Breast epithelium (tissue), 4 donors: ENCODE measurements around the gene ADAMTS17. TPM values are rescaled to one million over a fixed set of nuclear protein-coding genes. Genes with fewer than 3 reads are reported as not detected.
"Not testable (repeated sequence)": the region's sequence is repeated elsewhere in the genome, so short reads cannot be mapped to it uniquely, and the experiment has no call there.

ENCODE experiments used
- DNase-seq, 2 donors: peaks; one replicate each; pipeline ENCODE4 v3.0.0-alpha.2; 2019; ENCODE audit warnings: low spot score in 2 of 2
- H3K27ac ChIP-seq, 2 donors: fragments of 200-600 bp; sonication (generic) in 1 of 2; one replicate each; pipeline ENCODE4 v1.5.1; 2016 to 2019; ENCODE audit warnings: mild to moderate bottlenecking in 1 of 2
- H3K27me3 ChIP-seq, 2 donors: fragments of 200-600 bp; sonication (generic) in 1 of 2; one replicate each; pipeline versions ENCODE4 v1.5.1 to v1.6.0; 2017 to 2019; ENCODE audit warnings: control low read depth in 1 of 2, mild to moderate bottlenecking in 1 of 2
- H3K36me3 ChIP-seq: fragments of 200-600 bp; one replicate; pipeline ENCODE4 v1.5.1; 2019
- H3K4me1 ChIP-seq, 2 donors: fragments of 200-600 bp; sonication (generic); one replicate each; pipeline ENCODE4 v1.5.1; 2016 to 2019; ENCODE audit warnings: control low read depth in 1 of 2
- H3K4me3 ChIP-seq, 3 donors: fragments of 200-600 bp; sonication (generic); 1 replicate in 2 of 3; 2 replicates in 1 of 3; pipeline ENCODE4 v1.5.1; 2016 to 2019; ENCODE audit warnings: mild to moderate bottlenecking in 3 of 3, moderate library complexity in 2 of 3
- H3K9me3 ChIP-seq, 2 donors: fragments of 200-600 bp; sonication (generic) in 1 of 2; one replicate each; pipeline ENCODE4 v1.5.1; 2016 to 2019; ENCODE audit warnings: control low read depth in 1 of 2
- POLR2A ChIP-seq: fragments of 450-650 bp; IDR thresholded peaks from one replicate; pipeline ENCODE4 v1.6.1; 2016; ENCODE audit warnings: antibody characterized with exemption, mild to moderate bottlenecking, moderate library complexity
- POLR2AphosphoS5 ChIP-seq, 3 donors: sonication (generic); formaldehyde crosslinking; IDR thresholded peaks; one replicate each; pipeline ENCODE4 v1.6.1; 2017; ENCODE audit warnings: antibody characterized with exemption in 3 of 3
- intact Hi-C: fragments of 100-400 bp; cut with DNase I; formaldehyde crosslinking; loops from one replicate; pipeline ENCODE4 v1.15.1; 2023; ENCODE audit warnings: low total_unique reads
- total RNA-seq, 3 donors: library from RNA; depleted of rRNA; stranded (reverse); fragments of >200 nt; gene quantifications; one replicate each; pipeline ENCODE4 v1.1.0, GENCODE V29; 2016
- TF ChIP-seq, protein P1 (sequence below), 3 donors: fragments of 450-650 bp; IDR thresholded peaks; one replicate each; pipeline ENCODE4 v1.5.1; 2016 to 2017; ENCODE audit warnings: antibody characterized with exemption in 3 of 3, mild to moderate bottlenecking in 3 of 3, moderate library complexity in 3 of 3

ADAMTS17 gene
- total RNA-seq, 3 donors from 2014 or later: 5.1 to 8.0 (median 5.9) TPM

DNA sequence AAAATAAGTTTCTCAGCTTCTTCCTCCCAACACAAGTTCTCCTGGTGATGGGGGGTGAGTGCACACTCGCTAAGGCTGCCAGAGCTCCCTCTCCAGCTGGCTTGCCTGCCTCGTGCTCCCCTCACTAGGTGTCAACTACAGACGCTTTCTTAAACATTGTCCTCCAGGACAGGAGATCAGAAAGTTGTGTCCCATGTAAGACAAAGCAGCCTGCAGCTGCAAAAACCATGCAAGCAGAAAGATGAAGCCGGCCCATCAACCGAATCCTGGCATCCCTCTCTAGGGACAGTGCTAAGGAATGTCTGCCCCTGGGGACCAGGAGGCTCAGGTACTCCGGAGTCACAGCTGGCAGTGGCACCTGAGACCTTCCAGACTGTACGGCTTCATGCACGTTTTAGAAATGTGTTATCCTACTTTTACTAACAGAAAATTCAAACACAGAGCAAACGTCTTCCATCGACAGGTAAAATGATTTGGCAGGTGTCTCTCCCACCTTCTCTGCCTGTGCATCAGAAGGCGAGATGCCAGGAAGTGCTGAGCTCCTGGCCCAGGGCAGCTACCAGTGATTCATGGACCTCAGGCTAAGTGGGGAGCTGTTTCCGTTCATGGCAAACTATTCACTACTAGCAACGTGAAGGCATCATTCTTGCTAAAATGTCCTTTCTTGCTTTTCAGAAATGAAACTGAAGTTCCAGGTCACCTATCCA, 246.1 kb downstream of the ADAMTS17 start:
- H3K4me1 ChIP-seq: no peaks in the 10 kb centered on the region

DNA sequence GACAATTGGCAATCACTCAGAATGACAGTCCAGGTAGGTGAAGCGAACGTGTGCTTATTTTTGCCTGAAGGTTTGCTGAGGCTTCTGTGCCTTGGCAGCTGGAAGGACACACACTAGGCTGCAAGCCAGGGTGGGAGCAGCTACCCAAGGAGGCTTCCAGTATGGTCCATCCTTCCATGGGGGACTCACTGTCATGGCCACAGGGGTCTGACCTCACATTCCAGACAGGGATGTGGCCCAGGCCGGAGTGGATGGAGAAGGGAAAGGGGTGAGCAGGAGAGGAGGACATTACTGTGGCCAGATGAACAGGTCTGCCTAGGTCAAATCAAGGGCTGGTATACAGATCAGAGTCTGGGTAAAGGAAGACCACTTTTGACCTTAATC, 247.7 kb downstream of the ADAMTS17 start:
- no peaks in the 10 kb centered on the region for H3K9me3 ChIP-seq
- TF ChIP-seq, protein P1, sequence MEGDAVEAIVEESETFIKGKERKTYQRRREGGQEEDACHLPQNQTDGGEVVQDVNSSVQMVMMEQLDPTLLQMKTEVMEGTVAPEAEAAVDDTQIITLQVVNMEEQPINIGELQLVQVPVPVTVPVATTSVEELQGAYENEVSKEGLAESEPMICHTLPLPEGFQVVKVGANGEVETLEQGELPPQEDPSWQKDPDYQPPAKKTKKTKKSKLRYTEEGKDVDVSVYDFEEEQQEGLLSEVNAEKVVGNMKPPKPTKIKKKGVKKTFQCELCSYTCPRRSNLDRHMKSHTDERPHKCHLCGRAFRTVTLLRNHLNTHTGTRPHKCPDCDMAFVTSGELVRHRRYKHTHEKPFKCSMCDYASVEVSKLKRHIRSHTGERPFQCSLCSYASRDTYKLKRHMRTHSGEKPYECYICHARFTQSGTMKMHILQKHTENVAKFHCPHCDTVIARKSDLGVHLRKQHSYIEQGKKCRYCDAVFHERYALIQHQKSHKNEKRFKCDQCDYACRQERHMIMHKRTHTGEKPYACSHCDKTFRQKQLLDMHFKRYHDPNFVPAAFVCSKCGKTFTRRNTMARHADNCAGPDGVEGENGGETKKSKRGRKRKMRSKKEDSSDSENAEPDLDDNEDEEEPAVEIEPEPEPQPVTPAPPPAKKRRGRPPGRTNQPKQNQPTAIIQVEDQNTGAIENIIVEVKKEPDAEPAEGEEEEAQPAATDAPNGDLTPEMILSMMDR (IDR thresholded peaks at IDR 0.05): no peak
- TF ChIP-seq POLR2AphosphoS5 (IDR thresholded peaks at IDR 0.05): no peak
- TF ChIP-seq POLR2A: no peak
- peak in 1 of 2 donors; percentile 13 for DNase-seq
- H3K36me3 ChIP-seq: no peaks in the 10 kb centered on the region
- intact Hi-C loops: no loop called here
- H3K27ac ChIP-seq: no peak overlapping the region
- no peak overlapping the region for H3K4me3 ChIP-seq
- no peaks in the 10 kb centered on the region for H3K4me1 ChIP-seq
- no peaks in the 10 kb centered on the region for H3K27me3 ChIP-seq

More for the DNA sequence above, 246.1 kb downstream of the ADAMTS17 start:
- Histone ChIP-seq H3K9me3 (no peaks in the 10 kb centered on the region), H3K27ac (no peak overlapping the region), H3K36me3 (no peaks in the 10 kb centered on the region), H3K4me3 (no peak overlapping the region), H3K27me3 (no peaks in the 10 kb centered on the region)
- intact Hi-C loops: no loop called here
- DNase-seq: peak in 1 of 2 donors; percentile 16
- TF ChIP-seq POLR2A (no peak), POLR2AphosphoS5 (IDR thresholded peaks at IDR 0.05) (no peak)
- TF ChIP-seq, protein P1 (IDR thresholded peaks at IDR 0.05): no peak

DNA sequence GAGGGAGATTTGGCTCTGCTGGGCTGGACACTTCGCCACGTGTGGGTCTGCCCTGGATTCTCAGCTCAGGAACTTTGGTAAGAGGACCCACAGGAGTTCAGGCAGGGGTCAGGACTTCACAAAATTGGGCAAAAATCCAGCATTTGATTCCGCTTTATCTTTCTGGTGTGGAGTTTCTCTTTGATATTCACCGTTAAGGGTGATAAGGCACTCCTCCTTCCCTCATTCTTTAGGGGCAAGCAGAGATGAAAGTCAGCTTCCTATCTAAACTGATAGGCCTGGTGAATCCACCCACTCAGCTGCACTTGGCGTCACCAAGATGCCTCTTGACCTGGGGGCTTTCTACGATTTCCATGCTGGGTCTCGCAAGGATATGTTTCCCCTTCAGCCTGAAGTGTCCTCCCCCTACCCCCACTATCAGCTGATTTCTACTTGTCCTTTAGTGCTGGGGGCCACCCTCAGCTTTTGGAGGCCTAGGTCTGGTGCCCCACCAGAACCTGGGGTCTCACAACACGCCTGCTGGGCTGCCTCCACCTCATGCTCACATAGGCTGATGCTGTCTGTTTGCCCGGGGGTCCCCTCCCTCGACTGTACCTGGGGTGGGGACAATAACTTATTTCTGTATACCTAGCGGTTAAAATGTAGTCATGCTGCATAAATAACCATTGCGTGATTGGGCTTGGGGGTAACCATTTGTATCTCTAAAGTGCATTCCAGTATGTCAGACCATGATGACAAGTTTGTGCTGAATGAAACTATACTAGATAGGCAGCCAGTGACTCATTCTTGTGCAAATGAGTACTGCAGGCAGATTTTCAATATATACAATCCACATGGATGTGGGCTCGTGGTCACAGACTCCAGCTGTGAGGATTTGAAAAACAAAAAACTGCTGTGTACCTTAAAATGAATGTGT, 248.3 kb downstream of the ADAMTS17 start:
- Histone ChIP-seq H3K4me3 (no peak overlapping the region), H3K4me1 (no peaks in the 10 kb centered on the region), H3K9me3 (no peaks in the 10 kb centered on the region), H3K36me3 (no peaks in the 10 kb centered on the region), H3K27ac (no peak overlapping the region), H3K27me3 (no peaks in the 10 kb centered on the region)
- TF ChIP-seq POLR2AphosphoS5 (IDR thresholded peaks at IDR 0.05) (no peak), POLR2A (no peak)
- TF ChIP-seq, protein P1 (IDR thresholded peaks at IDR 0.05): no peak
- DNase-seq: peak in 1 of 2 donors; percentile 9
- intact Hi-C loops: no loop called here

DNA sequence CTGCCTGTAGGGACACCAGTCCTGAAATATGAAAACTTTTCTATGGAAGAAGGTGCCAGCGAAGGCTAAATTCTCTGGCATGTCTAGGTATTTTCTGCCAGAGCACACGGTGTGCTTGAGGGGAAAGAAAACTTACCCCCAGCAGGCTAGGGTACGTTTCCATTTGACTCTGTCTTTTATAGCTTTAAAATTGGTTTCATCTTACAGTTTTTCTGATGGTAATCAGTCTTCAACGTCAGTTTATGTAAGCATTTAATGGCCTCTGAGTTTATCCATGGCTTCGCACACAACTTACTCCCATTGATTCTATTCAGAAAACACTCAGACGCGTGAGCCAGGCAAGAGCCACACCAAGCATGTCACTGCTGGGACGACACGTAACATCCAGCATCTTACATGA, 249.7 kb downstream of the ADAMTS17 start:
- TF ChIP-seq, protein P1 (IDR thresholded peaks at IDR 0.05): no peak
- TF ChIP-seq POLR2A: no peak
- H3K36me3 ChIP-seq: no peaks in the 10 kb centered on the region
- H3K9me3 ChIP-seq: no peaks in the 10 kb centered on the region
- no peaks in the 10 kb centered on the region for H3K27me3 ChIP-seq
- peak in 1 of 2 donors; percentile 14 for DNase-seq
- H3K4me1 ChIP-seq: no peaks in the 10 kb centered on the region
- no peak overlapping the region for H3K27ac ChIP-seq
- no peak overlapping the region for H3K4me3 ChIP-seq
- intact Hi-C loops: no loop called here

DNA sequence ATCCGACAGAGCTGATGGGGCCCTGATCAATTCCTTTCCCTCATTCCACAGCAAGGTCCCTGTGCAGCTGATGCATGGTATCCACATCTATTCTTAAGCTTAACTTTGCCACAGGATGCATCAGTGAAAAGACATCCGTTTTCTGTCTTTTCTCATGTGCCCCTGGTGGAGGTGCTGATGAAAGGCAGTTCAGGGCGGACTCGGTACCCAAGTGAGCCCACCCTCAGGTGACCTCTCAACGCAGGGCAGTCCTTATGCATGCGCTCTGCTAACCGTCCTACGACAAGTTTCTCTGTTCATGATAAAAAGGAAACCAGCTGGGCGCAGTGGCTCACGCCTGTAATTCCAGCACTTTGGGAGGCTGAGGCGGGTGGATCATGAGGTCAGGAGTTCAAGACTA, 251.4 kb downstream of the ADAMTS17 start:
- intact Hi-C loops: no loop called here
- Histone ChIP-seq H3K9me3 (no peaks in the 10 kb centered on the region), H3K4me3 (no peak overlapping the region), H3K4me1 (no peaks in the 10 kb centered on the region), H3K27me3 (no peaks in the 10 kb centered on the region), H3K27ac (no peak overlapping the region), H3K36me3 (no peaks in the 10 kb centered on the region)
- DNase-seq: peak in 1 of 2 donors; percentile 10
- TF ChIP-seq POLR2A (no peak), POLR2AphosphoS5 (IDR thresholded peaks at IDR 0.05) (no peak)
- TF ChIP-seq, protein P1 (IDR thresholded peaks at IDR 0.05): no peak

DNA sequence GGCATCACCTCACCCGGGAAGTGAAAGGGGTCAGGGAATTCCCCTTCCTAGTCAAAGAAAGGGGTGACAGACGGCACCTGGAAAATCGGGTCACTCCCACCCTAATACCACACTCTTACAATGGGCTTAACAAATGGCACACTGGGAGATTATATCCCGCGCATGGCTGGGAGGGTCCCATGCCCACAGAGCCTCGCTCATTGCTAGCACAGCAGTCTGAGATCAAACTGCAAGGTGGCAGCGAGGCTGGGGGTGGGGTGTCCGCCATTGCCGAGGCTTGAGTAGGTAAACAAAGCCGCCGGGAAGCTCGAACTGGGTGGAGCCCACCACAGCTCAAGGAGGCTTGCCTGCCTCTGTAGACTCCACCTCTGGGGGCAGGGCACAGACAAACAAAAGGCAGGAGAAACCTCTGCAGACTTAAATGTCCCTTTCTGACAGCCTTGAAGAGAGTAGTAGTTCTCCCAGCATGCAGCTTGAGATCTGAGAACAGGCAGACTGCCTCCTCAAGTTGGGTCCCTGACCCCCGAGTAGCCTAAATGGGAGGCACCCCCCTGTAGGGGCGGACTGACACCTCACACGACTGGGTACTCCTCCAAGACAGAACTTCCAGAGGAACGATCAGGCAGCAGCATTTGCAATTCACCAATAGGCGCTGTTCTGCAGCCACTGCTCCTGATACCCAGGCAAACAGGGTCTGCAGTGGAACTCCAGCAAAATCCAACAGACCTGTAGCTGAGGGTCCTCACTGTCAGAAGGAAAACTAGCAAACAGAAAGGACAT, 257.5 kb downstream of the ADAMTS17 start:
- H3K4me1 ChIP-seq, intact Hi-C loops, H3K36me3 ChIP-seq, H3K27me3 ChIP-seq, H3K27ac ChIP-seq, H3K9me3 ChIP-seq, H3K4me3 ChIP-seq, DNase-seq: not testable (repeated sequence)
